GF-D8 (cell line): ENCODE measurements around the gene TMCC1.
"Not testable (repeated sequence)": the region's sequence is repeated elsewhere in the genome, so short reads cannot be mapped to it uniquely, and the experiment has no call there.

ENCODE experiments used
- DNase-seq: peaks from one replicate; lab custom pipeline; 2025; lab: John Stamatoyannopoulos, UW

The TMCC1 gene

DNA sequence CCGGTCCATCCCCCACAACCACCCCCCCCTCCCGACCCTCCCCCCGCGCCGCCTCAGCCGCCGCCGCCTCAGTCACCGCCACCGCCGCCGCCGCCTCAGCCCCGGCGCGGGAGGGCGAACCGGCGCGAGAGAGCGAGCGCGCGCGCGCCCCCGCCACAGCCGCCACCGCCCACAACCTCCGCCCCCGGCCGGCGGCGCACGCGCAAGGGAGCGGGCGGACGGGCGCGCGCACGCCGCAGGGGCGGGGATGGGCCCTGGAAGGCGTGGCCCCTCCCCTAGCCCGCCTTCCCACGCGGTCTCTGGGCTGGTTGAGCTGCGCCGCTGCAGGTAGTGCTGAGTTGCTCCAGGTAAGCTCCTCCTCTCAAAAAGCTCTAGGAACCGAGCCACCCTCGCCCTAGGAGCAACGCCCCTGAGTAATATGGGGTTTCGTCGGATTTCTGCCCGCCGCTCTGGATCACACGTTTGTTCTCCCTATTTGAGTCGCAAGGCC is at the start of gene TMCC1:
Gene TMCC1, minus strand, starts transcription at position 131 of the 490 bp plus-strand sequence.
- peak; percentile 41 for DNase-seq

DNA sequence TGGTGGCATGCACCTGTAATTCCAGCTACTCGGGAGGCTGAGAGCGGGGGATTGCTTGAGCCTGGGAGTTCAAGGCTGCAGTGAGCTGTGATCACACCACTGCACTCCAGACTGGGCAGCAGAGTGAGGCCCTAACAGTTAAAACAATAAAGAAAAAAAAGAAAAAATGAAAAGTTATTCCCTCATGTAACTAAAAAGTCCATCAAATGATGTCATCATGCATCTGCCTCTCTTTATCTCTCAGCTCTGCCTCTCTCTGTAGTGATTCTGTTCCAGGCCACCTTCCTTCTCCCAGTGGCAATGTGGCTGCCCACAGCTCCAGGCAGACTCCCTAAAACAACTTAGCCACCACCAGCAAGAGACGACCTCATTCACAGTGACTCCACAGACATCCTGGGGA is 49.5 kb upstream of the TMCC1 start:
- no peak for DNase-seq

DNA sequence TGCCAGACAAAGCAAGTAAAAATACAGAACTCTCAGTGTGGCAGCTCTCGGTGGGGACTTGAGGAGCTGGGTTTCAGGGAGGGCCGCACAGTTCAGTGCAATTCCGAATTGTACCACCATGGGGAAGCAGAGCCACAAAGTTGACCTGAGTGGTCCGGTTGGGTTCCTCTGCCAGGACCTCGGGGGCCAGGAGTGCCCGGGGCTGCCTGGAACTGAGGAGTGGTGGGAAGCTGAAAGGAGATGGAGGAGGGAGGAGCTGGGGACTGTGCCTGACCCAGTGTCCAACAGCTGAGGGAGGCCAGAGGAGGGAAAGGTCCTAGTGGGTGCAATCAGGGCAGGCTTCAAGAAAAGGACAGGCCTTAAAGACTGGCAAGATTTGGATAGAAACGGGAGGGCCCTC is 48.8 kb upstream of the TMCC1 start:
- no peak for DNase-seq

DNA sequence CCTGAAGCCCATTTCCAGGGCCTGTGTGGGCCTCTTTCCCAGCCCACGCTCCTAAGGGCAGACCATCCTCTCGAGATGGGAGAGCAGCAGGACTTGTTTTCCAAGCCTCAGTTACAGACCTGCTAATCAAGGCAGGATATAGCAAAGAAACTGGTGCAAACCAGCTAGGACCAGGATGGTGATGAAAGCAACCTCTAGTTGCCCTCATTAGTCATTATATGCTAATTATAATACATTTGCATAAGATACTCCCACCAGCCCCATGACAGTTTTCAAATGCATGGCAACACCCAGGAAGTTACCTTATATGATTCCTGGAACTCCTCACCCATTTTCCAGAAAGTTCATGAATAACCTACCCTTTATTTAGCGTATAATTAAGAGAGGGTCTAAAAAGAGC is 46.6 kb upstream of the TMCC1 start:
- DNase-seq = no peak

DNA sequence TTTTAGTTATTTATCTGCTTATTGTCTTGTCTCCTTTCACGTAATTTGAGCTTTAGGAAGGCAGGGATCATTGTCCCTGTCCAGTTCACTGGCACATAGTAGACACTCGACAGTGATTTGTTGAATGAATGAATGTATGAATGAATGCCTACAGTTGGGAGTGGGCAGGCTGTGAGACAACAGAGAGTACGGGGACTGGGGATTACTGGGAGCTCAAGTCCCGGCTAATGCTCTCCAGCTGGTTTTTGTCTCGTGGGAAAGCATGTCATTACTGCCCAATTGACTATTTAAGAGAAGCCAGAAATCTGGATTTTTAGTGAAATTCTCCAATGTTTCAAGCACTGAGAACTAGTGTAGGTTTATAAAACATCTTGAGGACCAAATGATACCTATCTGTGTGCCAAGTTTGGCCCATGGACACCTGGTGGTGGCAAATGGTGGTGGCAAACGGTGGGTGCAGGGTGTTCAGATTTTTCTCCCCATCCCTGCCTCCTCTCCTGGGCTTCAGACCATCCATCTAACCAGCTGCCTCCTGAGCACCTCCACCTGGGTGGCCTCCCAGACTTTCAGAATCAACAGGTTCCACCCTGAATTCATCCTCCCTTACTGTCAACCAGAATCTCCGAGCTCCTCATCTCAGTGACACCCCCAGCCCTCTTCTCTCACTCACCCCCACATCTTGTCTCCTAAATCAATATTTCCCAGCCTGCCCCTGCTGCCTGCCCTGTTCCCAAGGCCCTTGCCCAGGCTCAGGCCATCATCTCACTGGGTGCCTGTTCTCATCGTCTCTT is 44.8 kb upstream of the TMCC1 start:
- DNase-seq = no peak

DNA sequence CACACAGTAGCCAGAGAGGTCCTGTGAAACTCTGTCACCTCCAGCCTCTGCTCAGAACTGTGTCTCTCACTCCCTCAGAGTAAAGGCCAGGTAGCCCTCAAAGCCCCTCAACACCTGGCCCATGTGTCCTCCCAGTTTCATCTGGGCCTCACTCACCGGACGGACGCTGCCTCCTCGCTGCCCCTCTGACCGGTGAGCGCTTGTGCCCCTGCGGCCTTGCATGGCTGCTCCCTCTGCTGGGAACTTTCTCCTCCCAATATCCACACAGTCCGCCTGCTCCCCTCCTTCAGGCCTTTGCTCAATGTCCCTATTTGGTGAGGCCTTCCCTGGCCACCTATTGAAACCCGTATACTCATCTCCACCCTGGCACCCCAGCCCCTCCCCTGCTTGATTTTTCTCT is 44.2 kb upstream of the TMCC1 start:
- no peak for DNase-seq

DNA sequence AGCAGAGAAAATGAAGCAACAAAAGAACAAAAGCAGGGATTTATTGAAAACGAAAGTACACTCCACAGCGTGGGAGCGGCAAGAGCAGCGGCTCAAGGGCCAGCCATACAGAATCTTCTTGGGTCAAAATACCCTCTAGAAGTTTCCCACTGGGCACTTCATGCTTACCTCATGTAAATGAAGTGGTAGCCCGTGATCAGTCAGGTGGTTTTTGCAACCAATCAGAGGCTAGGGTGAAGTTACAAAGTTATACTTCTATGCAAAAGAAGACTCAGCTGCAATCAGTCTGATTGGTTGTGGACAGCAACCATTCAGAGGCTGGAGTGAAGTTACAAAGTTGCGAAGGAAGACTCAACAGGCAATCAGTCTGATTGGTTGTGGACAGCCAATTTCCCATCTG is 43.2 kb upstream of the TMCC1 start:
- DNase-seq = peak; percentile 29

DNA sequence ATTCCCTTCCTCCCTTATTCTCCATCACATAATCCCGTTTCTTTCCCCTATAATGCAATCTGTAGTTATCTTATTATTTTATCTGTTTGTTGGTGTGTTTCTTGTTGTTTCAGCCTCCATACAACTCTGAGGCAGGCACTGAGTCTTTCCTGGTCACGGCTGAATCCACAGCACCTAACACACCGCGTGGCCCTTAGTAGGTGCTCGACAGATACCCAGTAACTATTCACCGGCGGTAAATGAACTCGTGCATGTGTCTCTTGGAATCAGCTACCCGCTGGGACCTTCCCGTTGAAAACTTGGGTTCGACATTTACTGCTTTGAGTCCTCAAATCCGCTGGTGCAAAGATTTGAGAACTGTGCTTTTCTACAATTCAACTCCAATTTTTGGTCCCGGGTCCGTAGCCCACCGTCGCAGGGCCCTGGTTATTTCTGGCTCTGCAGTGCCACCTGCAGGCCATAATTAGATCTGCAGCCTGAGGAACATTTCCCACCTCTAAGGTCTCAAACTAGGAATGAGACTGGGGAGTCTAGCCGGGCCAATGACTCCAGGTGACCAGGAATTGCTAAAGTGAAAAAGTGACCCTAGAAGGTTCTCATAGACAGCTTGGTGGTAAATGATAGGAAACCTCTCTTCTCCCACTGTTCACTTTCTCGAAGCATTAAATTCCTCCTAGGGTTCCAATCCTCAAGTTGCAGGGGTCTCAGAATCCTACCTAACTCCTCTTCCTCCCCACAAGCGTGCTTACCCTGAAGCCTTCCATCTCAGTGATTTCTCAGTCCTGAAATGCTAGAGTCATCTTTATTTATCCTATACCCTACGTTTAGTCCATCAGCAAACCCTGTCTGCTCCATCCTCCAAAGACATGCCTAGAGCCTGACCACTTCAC is 41.0 kb upstream of the TMCC1 start:
- no peak for DNase-seq

DNA sequence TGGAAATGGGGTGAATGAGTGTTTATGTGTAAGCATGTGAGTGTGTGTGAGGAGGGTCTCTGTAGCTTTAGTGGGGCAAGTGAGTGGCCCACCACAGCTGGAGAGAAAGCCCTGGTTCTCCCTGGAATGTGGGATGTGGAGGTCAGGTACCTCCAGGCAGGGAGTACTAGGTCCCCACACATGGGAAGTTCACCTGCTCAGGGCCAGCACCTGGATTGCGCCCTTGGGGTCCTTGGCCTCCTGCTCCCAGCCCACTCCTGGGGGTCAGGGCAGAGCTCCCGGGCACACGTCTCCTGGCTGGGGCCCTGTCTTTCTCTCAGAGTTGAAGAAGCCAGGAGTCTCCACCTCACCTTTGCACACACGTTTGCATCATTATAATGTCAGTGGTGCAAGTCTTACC is 40.0 kb upstream of the TMCC1 start:
- DNase-seq = no peak

DNA sequence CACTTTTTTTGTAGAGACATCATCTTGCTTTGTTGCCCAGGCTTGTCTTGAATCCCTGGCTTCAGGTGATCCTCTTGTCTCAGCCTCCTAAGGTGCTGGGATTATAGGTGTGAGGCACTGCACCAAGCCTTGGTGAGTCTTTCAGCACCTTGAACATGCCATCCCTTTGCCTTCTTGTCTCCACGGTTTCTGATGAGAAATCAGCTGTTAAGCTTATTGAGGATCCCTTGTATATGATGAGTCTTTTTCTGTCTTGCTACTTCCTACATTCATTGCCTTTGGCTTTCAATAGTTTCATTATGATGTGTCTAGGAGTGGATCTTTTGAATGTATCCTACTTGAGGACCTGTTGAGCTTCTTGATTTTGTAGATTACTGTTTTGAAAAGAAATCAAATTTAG is 35.9 kb upstream of the TMCC1 start:
- DNase-seq = no peak

DNA sequence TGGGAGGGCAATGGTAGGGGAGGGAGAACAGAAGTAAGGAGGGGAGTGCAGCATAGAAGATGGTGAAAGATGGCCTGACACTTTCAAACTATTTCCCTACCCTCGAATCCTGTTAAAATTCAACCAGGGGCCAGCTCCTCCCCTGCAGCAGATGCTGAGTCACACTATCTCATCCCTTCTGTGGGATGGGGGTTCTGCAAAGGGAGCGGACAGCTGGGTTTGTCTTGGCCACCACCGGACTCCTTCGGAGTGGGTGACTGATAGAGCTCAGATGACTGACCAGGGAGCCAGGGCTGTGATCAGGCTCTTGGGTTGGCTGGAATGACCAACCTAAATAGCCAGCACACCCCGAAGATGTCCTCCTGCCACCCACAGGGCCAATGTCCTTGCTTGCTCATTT is 33.6 kb upstream of the TMCC1 start:
- no peak for DNase-seq

DNA sequence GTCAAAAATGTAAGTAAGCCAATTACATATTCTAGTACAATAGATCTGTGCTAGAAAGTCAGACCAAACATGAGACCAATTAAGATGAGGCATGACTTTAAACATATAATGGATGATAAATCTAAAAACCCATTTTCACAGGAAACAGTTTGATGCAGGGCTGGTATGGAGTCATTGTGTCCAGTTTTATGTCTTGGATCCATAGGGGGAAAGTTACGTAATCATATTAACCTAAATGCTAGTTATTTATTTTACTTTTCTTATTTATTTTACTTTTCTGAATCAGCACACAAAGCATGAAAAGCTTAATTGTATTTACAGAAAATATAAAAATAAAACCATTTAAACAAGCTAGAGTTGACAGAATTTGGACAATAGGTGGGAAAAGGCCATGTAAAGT is 26.3 kb upstream of the TMCC1 start:
- no peak for DNase-seq

DNA sequence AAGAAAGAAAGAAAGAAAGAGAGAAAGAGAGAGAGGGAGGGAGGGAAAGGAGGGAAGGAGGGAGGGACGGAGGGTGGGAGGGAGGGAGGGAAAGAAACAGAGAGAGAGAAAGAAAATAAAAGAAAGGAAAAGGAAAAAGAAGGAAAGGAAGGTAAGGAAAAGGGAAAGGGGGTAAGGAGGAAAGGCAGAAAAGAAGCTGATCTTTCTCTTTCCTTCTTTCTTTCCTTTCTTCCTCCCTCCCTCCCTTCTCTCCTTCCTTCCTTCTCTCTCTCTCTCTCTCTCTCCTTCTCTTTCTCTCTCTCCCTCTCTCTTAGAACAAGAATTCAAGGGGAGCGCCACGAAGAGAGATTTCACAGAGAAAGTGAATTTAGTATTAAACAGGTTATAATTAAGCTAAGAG is 25.8 kb upstream of the TMCC1 start:
- DNase-seq = no peak

DNA sequence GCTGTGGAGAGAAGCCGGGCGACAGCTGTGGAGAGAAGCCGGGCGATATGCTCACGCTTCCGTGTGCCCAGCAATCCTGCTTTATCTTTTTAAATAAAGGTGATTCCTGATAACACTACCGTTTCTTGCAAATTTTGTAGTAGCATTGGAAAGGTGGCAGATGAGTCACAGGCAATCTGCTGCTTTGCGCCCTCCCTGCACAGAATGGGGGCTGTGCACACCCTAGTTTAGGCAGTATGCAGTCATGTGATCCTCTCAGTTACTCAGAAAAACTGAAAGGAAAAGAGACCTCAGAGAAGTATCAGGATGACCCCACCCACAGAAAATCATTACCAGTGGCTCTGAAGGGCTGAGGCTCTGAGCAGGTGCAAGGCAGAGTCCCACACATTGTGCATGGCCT is 24.9 kb upstream of the TMCC1 start:
- DNase-seq = no peak

DNA sequence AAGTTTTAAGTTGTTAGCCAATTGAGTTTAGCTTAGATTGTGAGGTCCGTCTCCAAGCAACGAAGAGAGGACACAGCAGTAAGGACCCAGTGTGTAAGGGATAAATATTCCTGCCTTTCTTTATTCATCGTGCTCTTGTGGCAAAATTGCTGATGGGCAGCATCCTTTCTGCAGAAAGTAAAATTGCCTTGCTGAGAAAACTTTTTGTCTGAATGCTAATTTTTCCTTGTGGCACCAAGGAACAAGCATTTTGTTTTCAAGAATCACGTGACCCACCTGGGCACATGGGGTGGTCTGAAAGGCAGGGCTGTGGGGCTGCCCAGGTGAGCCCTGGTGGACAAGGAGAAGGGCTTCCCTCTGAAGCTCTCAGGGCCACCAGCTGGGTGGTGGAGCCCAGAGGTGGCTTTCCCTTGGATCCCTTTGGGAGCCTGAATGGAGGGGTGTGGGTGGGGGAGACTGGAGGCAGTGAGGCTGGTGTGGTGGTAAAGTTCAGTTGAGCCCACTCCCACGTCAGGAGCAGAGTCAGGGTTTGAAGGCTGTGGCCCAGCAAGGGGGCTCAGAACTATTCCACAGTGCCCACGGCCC is 24.0 kb upstream of the TMCC1 start:
- no peak for DNase-seq

DNA sequence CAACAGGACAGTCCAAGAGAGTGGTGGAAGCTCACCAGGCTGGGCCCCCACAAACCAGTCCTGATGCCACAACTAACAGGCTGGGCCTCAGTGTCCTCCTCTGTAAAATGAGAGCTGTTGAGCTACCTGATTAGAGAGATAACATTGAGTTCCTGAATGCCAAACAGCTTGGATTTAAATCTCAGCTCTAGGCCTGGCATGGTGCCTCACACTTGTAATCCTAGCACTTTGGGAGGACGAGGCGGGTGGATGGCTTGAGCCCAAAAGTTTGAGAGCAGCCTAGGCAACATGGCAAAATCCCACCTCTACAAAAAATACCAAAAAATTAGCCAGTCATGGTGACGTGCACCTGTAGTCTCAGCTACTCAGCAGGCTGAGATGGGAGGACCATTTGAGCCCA is 20.1 kb upstream of the TMCC1 start:
- no peak for DNase-seq

DNA sequence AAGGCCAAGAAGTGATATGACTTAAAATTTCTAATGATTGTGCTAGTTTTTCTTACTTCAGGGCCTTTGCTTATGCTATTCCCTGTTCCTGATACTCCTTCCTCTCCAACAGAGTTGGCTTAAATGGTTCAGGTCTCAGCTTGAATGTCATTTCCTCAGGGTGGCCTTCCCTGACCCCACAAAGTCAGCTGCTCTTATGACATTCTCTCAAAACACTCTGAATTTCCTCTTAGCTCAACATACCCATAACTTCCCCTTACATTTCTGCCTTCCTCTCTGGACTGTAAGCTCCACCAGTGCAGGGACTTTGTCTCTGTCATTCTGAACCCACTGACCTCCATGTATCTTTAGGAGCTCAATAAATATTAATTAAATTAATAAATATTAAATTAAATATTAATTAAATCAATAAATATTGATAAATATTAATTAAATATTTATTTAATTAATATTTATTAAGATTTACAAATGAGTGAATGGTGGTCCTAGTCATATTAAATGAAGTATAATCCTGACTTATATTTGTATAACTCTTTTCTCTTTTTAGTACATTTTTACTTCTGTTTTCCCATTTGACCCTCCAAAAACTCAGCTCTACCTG is 17.9 kb upstream of the TMCC1 start:
- DNase-seq = peak; percentile 91

DNA sequence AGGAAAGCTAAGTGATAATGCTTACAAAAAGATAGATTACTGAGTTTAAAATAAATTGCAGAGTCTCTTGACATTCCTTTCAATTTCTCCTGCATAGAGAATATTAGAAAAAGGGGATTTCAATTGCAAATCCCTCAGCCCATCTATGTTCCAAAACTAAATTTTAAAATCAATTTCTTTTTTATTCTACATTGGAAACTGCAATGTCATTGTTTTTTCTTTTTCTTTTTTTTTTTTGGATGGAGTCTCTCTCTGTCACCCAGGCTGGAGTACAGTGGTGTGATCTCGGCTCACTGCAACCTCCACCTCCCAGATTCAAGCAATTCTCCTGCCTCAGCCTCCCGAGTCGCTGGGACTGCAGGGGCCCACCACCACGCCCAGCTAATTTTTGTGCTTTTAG is 15.7 kb upstream of the TMCC1 start:
- DNase-seq = not testable (repeated sequence)

DNA sequence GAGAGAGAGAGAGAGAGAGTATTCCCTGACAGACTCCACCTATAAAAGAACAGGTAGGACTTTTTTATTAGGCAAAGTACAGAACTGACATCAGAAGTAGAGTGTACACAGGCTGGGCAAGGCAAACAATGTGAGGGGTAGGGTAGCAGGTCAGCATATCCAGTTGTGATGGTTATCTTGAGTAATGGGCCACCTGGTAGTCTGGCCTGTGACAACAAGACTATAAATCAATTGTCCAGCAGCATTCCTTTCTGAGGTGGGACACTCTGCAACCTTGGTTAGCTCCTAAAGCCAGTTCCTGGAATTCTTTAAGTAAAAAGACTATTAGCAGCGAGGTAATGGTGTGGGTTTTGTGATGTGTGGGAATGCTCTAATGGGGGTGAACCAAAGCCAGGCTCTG is 14.9 kb upstream of the TMCC1 start:
- DNase-seq = no peak

DNA sequence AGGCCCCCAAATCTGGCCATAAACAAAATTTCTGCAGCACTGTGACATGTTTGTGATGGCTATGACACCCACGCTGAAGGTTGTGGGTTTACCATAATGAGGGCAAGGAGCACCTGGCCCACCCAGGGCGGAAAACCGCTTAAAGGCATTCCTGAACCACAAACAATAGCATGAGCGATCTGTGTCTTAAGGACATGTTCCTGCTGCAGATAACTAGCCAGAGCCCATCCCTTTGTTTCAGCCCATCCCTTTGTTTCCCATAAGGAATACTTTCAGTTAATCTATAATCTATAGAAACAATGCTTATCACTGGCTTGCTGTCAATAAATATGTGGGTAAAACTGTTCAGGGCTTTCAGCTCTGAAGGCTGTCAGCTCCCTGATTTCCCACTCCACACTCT is 7.8 kb upstream of the TMCC1 start:
- DNase-seq = not testable (repeated sequence)

DNA sequence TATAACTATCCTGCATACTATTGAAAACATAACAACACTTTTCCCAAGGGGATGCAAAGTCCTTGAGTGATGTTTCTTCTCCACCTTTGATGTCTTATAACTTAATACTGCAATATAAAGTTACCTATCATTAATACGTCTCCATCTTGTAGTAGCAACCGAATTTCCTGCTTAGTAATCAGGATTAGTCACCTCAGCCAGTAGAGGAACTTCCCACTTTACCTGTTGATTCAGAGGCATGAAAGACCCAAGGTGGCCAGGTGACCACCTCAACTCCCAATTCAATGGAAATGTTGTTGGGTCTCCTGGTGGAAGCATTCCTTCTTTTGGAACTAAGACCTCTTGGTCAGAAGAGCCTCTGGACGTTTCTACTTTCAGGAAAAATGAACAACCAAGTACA is 3.5 kb upstream of the TMCC1 start:
- DNase-seq = no peak

DNA sequence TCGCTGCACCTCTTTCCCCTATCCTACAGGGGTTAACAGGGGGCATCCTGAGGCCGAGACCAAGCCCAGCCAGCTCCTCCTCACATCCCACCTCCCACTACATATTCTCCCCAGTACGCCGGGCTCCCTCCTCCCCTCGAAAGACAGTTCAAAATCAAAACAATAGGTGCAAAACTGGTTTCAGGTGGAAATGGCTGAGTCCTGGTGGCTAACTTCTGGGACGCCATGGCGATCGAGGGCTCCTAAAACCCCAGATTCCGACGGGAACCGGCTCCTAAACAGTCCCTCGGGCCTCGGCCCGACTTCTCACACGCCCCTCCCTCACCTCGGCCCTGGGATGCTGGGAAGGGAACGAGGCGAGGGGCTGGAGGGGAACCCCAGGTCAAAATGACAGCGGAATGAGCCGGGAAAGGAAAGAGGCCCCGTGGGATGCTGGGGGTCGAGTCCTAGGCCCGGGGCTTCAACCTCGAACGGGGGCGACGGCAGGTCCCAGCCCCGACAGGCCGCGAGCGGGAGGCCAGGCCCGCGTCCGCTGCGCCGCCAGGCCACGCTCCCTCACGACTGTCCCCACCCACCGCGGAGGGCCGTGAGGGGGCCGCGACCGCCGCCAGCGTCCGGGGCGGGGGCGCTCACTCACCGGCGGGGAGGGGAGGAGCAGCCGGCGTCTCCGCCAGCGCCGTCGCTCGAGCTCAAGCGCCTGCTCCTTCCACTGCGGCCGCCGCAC is 492 bp downstream of the TMCC1 start:
- peak; percentile 20 for DNase-seq
